ENCODE results near the gene CCND1.

GRCh38 chr11:69617682-69618081 lies 23.3 kb upstream of the CCND1 start:
- TF ChIP-seq, protein P1, sequence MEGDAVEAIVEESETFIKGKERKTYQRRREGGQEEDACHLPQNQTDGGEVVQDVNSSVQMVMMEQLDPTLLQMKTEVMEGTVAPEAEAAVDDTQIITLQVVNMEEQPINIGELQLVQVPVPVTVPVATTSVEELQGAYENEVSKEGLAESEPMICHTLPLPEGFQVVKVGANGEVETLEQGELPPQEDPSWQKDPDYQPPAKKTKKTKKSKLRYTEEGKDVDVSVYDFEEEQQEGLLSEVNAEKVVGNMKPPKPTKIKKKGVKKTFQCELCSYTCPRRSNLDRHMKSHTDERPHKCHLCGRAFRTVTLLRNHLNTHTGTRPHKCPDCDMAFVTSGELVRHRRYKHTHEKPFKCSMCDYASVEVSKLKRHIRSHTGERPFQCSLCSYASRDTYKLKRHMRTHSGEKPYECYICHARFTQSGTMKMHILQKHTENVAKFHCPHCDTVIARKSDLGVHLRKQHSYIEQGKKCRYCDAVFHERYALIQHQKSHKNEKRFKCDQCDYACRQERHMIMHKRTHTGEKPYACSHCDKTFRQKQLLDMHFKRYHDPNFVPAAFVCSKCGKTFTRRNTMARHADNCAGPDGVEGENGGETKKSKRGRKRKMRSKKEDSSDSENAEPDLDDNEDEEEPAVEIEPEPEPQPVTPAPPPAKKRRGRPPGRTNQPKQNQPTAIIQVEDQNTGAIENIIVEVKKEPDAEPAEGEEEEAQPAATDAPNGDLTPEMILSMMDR (IDR thresholded peaks at IDR 0.05): no peak
- no peak for TF ChIP-seq POLR2A (IDR thresholded peaks at IDR 0.05)

Data from vagina (tissue), 2 donors.